Lung (tissue), 12 donors: ENCODE data around the gene JAM3. TPM values are rescaled to one million over a fixed set of nuclear protein-coding genes. Genes with fewer than 3 reads are reported as not detected.
"Not testable (repeated sequence)": the region's sequence is repeated elsewhere in the genome, so short reads cannot be mapped to it uniquely, and the experiment has no call there.

ENCODE experiments used
- ATAC-seq: fragments of 200-7000 bp; cut with Tn5 transposase; one replicate; pipeline ENCODE4 v1.9.1; 2020; ENCODE audit warnings: moderate number of reproducible peaks; ENCODE audit not compliant: insufficient read depth, low FRiP score
- DNase-seq, 3 donors: peaks; one replicate each; pipeline ENCODE4 v3.0.0-alpha.2; 2013 to 2017
- H3K27ac ChIP-seq, 2 donors: one replicate each; pipeline ENCODE4 v1.5.1; 2013; ENCODE audit warnings: mild to moderate bottlenecking in 2 of 2, moderate library complexity in 2 of 2, control low read depth in 1 of 2, inconsistent platforms in 1 of 2, low read depth in 1 of 2, low read length in 1 of 2
- H3K27me3 ChIP-seq, 3 donors: one replicate each; pipeline ENCODE4 v1.5.1; 2013; ENCODE audit warnings: low read length in 2 of 3; ENCODE audit not compliant: control insufficient read depth in 3 of 3, insufficient read depth in 3 of 3
- H3K36me3 ChIP-seq, 4 donors: one replicate each; pipeline ENCODE4 v1.5.1; 2013; ENCODE audit warnings: low read length in 4 of 4, mild to moderate bottlenecking in 1 of 4, moderate library complexity in 1 of 4; ENCODE audit not compliant: control insufficient read depth in 4 of 4, insufficient read depth in 4 of 4
- H3K4me1 ChIP-seq, 5 donors: one replicate each; pipeline ENCODE4 v1.5.1; 2013; ENCODE audit warnings: low read length in 5 of 5, mild to moderate bottlenecking in 2 of 5, moderate library complexity in 1 of 5; ENCODE audit not compliant: control insufficient read depth in 5 of 5, insufficient read depth in 5 of 5
- H3K4me3 ChIP-seq: one replicate; pipeline ENCODE4 v1.5.1; 2013; ENCODE audit warnings: mild to moderate bottlenecking, control low read depth, moderate library complexity
- H3K9ac ChIP-seq, 2 donors: one replicate each; pipeline ENCODE4 v1.5.1; 2013; ENCODE audit warnings: low read length in 2 of 2, control low read depth in 1 of 2; ENCODE audit not compliant: insufficient read depth in 1 of 2
- H3K9me3 ChIP-seq, 4 donors: one replicate each; pipeline ENCODE4 v1.5.1; 2013; ENCODE audit warnings: low read length in 3 of 4, mild to moderate bottlenecking in 1 of 4, moderate library complexity in 1 of 4; ENCODE audit not compliant: control insufficient read depth in 4 of 4, insufficient read depth in 3 of 4
- CTCF ChIP-seq: IDR thresholded peaks from 2 replicates; pipeline ENCODE4 v1.5.1; 2012; ENCODE audit warnings: mild to moderate bottlenecking; ENCODE audit errors: control extremely low read depth, extremely low read depth
- WGBS, 2 donors: extraction: QIAGEN DNeasy Blood & Tissue Kit; methylation state at CpG; one replicate each; pipeline ENCODE4 v1.1.7; 2013; 5-methylcytosine and 5-hydroxymethylcytosine counted together
- polyA plus RNA-seq, 2 donors: library from polyadenylated mRNA; stranded (reverse); fragments of 200-250 nt; gene quantifications; one replicate each; pipeline ENCODE4 v1.2.1, GENCODE V29; 2013
- total RNA-seq, 2 donors: library from RNA; depleted of rRNA in 1 of 2; stranded (reverse); fragments of >200 nt in 1 of 2; gene quantifications; one replicate each; pipeline ENCODE4 v1.2.1, GENCODE V29; 2014 to 2021
- donor health status: control.
- donor health status: control.
- donor health status: Bipolar disorder and iron deficiency.
- donor health status: healthy.
- donor health status: DM: yes; HTN: yes; CAD: no.

The JAM3 gene
- total and polyA plus RNA-seq, 4 donors = 10.3 to 72.2 (median 23.6) TPM

- no peak for TF ChIP-seq CTCF
- Histone ChIP-seq H3K4me3 (no peak overlapping the region), H3K27me3 (no peaks in the 10 kb centered on the region), H3K4me1 (peaks cover 0 to 3% (median 0%) of the 10 kb centered on the region in 5 donors), H3K9ac (no peak overlapping the region), H3K36me3 (no peaks in the 10 kb centered on the region), H3K27ac (no peak overlapping the region), H3K9me3 (peaks cover 0 to 3% (median 0%) of the 10 kb centered on the region in 4 donors)
- 88 to 91% methylated on average over 2 of the region's 2 CpGs for WGBS, 2 donors
- no peak for DNase-seq
- ATAC-seq = no peak
Observed at GRCh38 chr11:134082990-134083389, 14.1 kb downstream of the JAM3 start.

GRCh38 chr11:134086376-134086775 lies 17.5 kb downstream of the JAM3 start:
- no peak for TF ChIP-seq CTCF
- 67 to 70% methylated on average over 2 of the region's 2 CpGs for WGBS, 2 donors
- ATAC-seq (no peak), DNase-seq (no peak)
- H3K9ac ChIP-seq = no peak overlapping the region
- no peaks in the 10 kb centered on the region for H3K27me3 ChIP-seq
- peaks cover 0 to under 1% (median 0%) of the 10 kb centered on the region in 4 donors for H3K9me3 ChIP-seq
- no peak overlapping the region for H3K4me3 ChIP-seq
- H3K4me1 ChIP-seq = peaks cover 0 to 3% (median 0%) of the 10 kb centered on the region in 5 donors
- no peaks in the 10 kb centered on the region for H3K36me3 ChIP-seq
- H3K27ac ChIP-seq = no peak overlapping the region

GRCh38 chr11:134092006-134092405 lies 23.1 kb downstream of the JAM3 start:
- not testable (repeated sequence) for H3K9ac ChIP-seq, H3K36me3 ChIP-seq, H3K27ac ChIP-seq, H3K27me3 ChIP-seq, DNase-seq, ATAC-seq, H3K9me3 ChIP-seq, H3K4me1 ChIP-seq, H3K4me3 ChIP-seq
- WGBS, 2 donors = 86 to 91% methylated on average over 8 to 9 of the region's 9 CpGs

DNA sequence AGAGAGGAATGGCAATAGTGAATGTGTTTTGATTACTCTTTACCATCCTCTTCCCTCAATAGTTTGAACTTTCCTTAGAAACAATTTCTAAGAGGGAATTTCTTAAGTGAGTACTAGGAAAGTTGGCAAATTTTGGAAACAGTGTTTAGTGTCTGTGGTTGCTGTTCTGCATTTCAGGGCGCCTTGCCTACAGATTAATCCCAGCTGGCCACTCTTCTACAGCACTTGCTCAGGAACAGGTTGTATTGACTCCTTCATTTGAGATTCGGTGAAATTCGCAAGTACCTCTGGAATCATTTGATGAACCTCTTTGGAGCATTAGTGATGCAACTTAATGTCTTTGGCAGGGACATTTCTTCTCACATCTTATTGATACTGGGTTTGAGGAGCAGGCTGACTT lies 28.3 kb downstream of the JAM3 start:
- WGBS, 2 donors = 89 to 94% methylated on average over 3 of the region's 3 CpGs
- DNase-seq = no peak

More for the DNA sequence above, 28.3 kb downstream of the JAM3 start:
- peaks cover 0 to 3% (median 0%) of the 10 kb centered on the region in 5 donors for H3K4me1 ChIP-seq
- no peaks in the 10 kb centered on the region for H3K27me3 ChIP-seq
- no peak overlapping the region for H3K27ac ChIP-seq
- H3K9ac ChIP-seq = no peak overlapping the region
- H3K4me3 ChIP-seq = no peak overlapping the region
- no peak for ATAC-seq
- H3K9me3 ChIP-seq = no peaks in the 10 kb centered on the region
- no peaks in the 10 kb centered on the region for H3K36me3 ChIP-seq
- no peak for TF ChIP-seq CTCF
